H9 (cell line): ENCODE measurements around the gene C12orf57. TPM values are rescaled to one million over a fixed set of nuclear protein-coding genes. Genes with fewer than 3 reads are reported as not detected.

Experiments
- DNase-seq: peaks from one replicate; pipeline ENCODE4 v3.0.0-alpha.2; 2017
- H2AFZ ChIP-seq: one replicate; pipeline ENCODE4 v1.6.1; 2013; ENCODE audit warnings: mild to moderate bottlenecking, low read length, control low read depth, moderate library complexity
- H2AK5ac ChIP-seq: 2 replicates; pipeline ENCODE4 v1.6.1; 2013; ENCODE audit warnings: low read length, control low read depth, mixed read lengths; ENCODE audit not compliant: insufficient read length
- H2BK120ac ChIP-seq: one replicate; pipeline ENCODE4 v1.6.1; 2013; ENCODE audit warnings: low read depth, mild to moderate bottlenecking, low read length, control low read depth, inconsistent platforms; ENCODE audit not compliant: poor library complexity, severe bottlenecking
- H2BK12ac ChIP-seq: 2 replicates; pipeline ENCODE4 v1.6.1; 2013; ENCODE audit warnings: low read length, control low read depth, mixed read lengths, low read depth; ENCODE audit not compliant: insufficient read length
- H2BK15ac ChIP-seq: 2 replicates; pipeline ENCODE4 v1.6.1; 2013; ENCODE audit warnings: low read depth, low read length, control low read depth
- H2BK20ac ChIP-seq: one replicate; pipeline ENCODE4 v1.6.1; 2013; ENCODE audit warnings: low read depth, mild to moderate bottlenecking, low read length, control low read depth, inconsistent platforms; ENCODE audit not compliant: poor library complexity, severe bottlenecking
- H2BK5ac ChIP-seq: 2 replicates; pipeline ENCODE4 v1.6.1; 2013; ENCODE audit warnings: low read length, control low read depth, mixed read lengths; ENCODE audit not compliant: insufficient read length
- H3K14ac ChIP-seq: 2 replicates; pipeline ENCODE4 v1.6.1; 2013; ENCODE audit warnings: low read length, control low read depth; ENCODE audit not compliant: insufficient read depth
- H3K18ac ChIP-seq: 2 replicates; pipeline ENCODE4 v1.6.1; 2013; ENCODE audit warnings: low read depth, mild to moderate bottlenecking, mixed read lengths, low read length, control low read depth; ENCODE audit not compliant: insufficient read length
- H3K23ac ChIP-seq: 2 replicates; pipeline ENCODE4 v1.6.1; 2013; ENCODE audit warnings: low read length, control low read depth, mixed read lengths, low read depth; ENCODE audit not compliant: insufficient read length
- H3K23me2 ChIP-seq: 2 replicates; pipeline ENCODE4 v1.6.1; 2013; ENCODE audit warnings: low read depth, mild to moderate bottlenecking, mixed read lengths, low read length, control low read depth; ENCODE audit not compliant: insufficient read length, poor library complexity, severe bottlenecking
- H3K27ac ChIP-seq: 2 replicates; pipeline ENCODE4 v1.5.1; 2013; ENCODE audit warnings: low read length, control low read depth, mixed read lengths, low read depth; ENCODE audit not compliant: insufficient read length
- H3K27me3 ChIP-seq: 2 replicates; pipeline ENCODE4 v1.6.1; 2013; ENCODE audit warnings: low read length, control low read depth, inconsistent platforms; ENCODE audit not compliant: insufficient read depth
- H3K4ac ChIP-seq: 2 replicates; pipeline ENCODE4 v1.6.1; 2013; ENCODE audit warnings: low read depth, mild to moderate bottlenecking, control low read depth, inconsistent platforms, low read length, moderate library complexity
- H3K4me1 ChIP-seq: 2 replicates; pipeline ENCODE4 v1.6.1; 2013; ENCODE audit warnings: low read length, control low read depth, inconsistent platforms; ENCODE audit not compliant: insufficient read depth
- H3K4me2 ChIP-seq: 2 replicates; pipeline ENCODE4 v1.6.1; 2013; ENCODE audit warnings: low read length, control low read depth, mixed read lengths; ENCODE audit not compliant: insufficient read length, insufficient read depth
- H3K56ac ChIP-seq: 2 replicates; pipeline ENCODE4 v1.6.1; 2013; ENCODE audit warnings: low read depth, mild to moderate bottlenecking, mixed read lengths, low read length, control low read depth; ENCODE audit not compliant: insufficient read length
- H3K79me1 ChIP-seq: 2 replicates; pipeline ENCODE4 v1.6.1; 2013; ENCODE audit warnings: low read depth, mild to moderate bottlenecking, moderate library complexity, low read length, control low read depth, inconsistent platforms; ENCODE audit not compliant: insufficient read depth, poor library complexity, severe bottlenecking
- H3K79me2 ChIP-seq: 2 replicates; pipeline ENCODE4 v1.6.1; 2013; ENCODE audit warnings: low read length, control low read depth, inconsistent platforms; ENCODE audit not compliant: insufficient read depth
- H3K9ac ChIP-seq: 2 replicates; pipeline ENCODE4 v1.6.1; 2013; ENCODE audit warnings: low read length, control low read depth, mixed read lengths; ENCODE audit not compliant: insufficient read length; ENCODE audit errors: extremely low read depth
- H3K9me3 ChIP-seq: one replicate; pipeline ENCODE4 v1.6.1; 2013; ENCODE audit warnings: low read depth, low read length, inconsistent platforms; ENCODE audit not compliant: control insufficient read depth
- H3T11ph ChIP-seq: one replicate; pipeline ENCODE4 v1.6.1; 2013; ENCODE audit warnings: mild to moderate bottlenecking, low read length, control low read depth, inconsistent platforms
- H4K20me1 ChIP-seq: one replicate; pipeline ENCODE4 v1.6.1; 2013; ENCODE audit not compliant: control insufficient read depth, insufficient read length, insufficient read depth
- H4K5ac ChIP-seq: 2 replicates; pipeline ENCODE4 v1.6.1; 2013; ENCODE audit warnings: low read depth, mild to moderate bottlenecking, mixed read lengths, low read length, control low read depth; ENCODE audit not compliant: insufficient read length
- H4K8ac ChIP-seq: replicated peaks from 2 replicates; pipeline ENCODE4 v1.6.1; 2013; ENCODE audit warnings: low read length, control low read depth, mixed read lengths, low read depth; ENCODE audit not compliant: insufficient read length
- H4K91ac ChIP-seq: 2 replicates; pipeline ENCODE4 v1.6.1; 2013; ENCODE audit warnings: low read depth, mild to moderate bottlenecking, moderate library complexity, mixed read lengths, low read length, control low read depth; ENCODE audit not compliant: insufficient read length
- H3K27ac Mint-ChIP-seq, 3 experiments: 2 replicates in 2 of 3; 3 replicates in 1 of 3; pipeline ENCODE4 v1.8.0; 2020 to 2021; ENCODE audit warnings: mixed read lengths in 3 of 3, mild to moderate bottlenecking in 1 of 3, moderate library complexity in 1 of 3
- H3K27me3 Mint-ChIP-seq: 2 replicates; pipeline ENCODE4 v1.8.0; 2021; ENCODE audit warnings: low read depth, mild to moderate bottlenecking, moderate library complexity, mixed read lengths
- H3K36me3 Mint-ChIP-seq, 3 experiments: 2 replicates in 2 of 3; 3 replicates in 1 of 3; pipeline ENCODE4 v1.8.0; 2020 to 2021; ENCODE audit warnings: low read depth in 3 of 3, mixed read lengths in 3 of 3; ENCODE audit not compliant: insufficient read depth in 1 of 3
- H3K4me1 Mint-ChIP-seq, 2 experiments: 2 replicates each; pipeline ENCODE4 v1.8.0; 2020; ENCODE audit warnings: mixed read lengths in 2 of 2
- H3K4me3 Mint-ChIP-seq, 2 experiments: 2 replicates in 1 of 2; 3 replicates in 1 of 2; pipeline ENCODE4 v1.8.0; 2020 to 2021; ENCODE audit warnings: mild to moderate bottlenecking in 2 of 2, mixed read lengths in 2 of 2, moderate library complexity in 1 of 2
- H3K9me3 Mint-ChIP-seq, 2 experiments: 2 replicates in 1 of 2; 3 replicates in 1 of 2; pipeline ENCODE4 v1.8.0; 2020; ENCODE audit warnings: mild to moderate bottlenecking in 2 of 2, mixed read lengths in 2 of 2, moderate library complexity in 1 of 2
- WGBS: extraction: QIAGEN DNeasy Blood & Tissue Kit; methylation state at CpG from one replicate; pipeline ENCODE4 v1.1.7; 2013; ENCODE audit warnings: missing lambda C conversion rate, low lambda C conversion rate, mixed read lengths; ENCODE audit not compliant: insufficient read length; ENCODE audit errors: extremely low coverage; 5-methylcytosine and 5-hydroxymethylcytosine counted together
- total RNA-seq: library from RNA; stranded (reverse); gene quantifications from 2 replicates; pipeline ENCODE4 v1.2.1, GENCODE V29; 2021
- TF ChIP-seq, protein P1 (sequence below): fragments of 200-600 bp; sonication (generic); conservative IDR thresholded peaks from 3 replicates; pipeline ENCODE4 v1.8.0; 2021; ENCODE audit warnings: antibody characterized with exemption, mild to moderate bottlenecking

C12orf57 gene
- total RNA-seq, 1 experiment from 2014 or later, result 195 TPM

GRCh38 chr12:6950401-6950801 lies 6.6 kb downstream of the C12orf57 start:
- TF ChIP-seq, protein P1, sequence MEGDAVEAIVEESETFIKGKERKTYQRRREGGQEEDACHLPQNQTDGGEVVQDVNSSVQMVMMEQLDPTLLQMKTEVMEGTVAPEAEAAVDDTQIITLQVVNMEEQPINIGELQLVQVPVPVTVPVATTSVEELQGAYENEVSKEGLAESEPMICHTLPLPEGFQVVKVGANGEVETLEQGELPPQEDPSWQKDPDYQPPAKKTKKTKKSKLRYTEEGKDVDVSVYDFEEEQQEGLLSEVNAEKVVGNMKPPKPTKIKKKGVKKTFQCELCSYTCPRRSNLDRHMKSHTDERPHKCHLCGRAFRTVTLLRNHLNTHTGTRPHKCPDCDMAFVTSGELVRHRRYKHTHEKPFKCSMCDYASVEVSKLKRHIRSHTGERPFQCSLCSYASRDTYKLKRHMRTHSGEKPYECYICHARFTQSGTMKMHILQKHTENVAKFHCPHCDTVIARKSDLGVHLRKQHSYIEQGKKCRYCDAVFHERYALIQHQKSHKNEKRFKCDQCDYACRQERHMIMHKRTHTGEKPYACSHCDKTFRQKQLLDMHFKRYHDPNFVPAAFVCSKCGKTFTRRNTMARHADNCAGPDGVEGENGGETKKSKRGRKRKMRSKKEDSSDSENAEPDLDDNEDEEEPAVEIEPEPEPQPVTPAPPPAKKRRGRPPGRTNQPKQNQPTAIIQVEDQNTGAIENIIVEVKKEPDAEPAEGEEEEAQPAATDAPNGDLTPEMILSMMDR, result peak; percentile 31; the same call in 2 of the 3 replicates
- H3K9me3 Mint-ChIP-seq, result no peaks in the 10 kb centered on the region
- DNase-seq, result no peak

More at GRCh38 chr12:6950401-6950801, 6.6 kb downstream of the C12orf57 start:
- no peak overlapping the region for H3K18ac ChIP-seq
- peaks cover 7% of the 10 kb centered on the region for H3K23me2 ChIP-seq
- no peak overlapping the region for H3K4me2 ChIP-seq
- H2AK5ac ChIP-seq, result no peak overlapping the region
- no peak overlapping the region for H3K14ac ChIP-seq
- no peaks in the 10 kb centered on the region for H3K79me2 ChIP-seq
- no peak overlapping the region for H4K5ac ChIP-seq
- H3K4me1 Mint-ChIP-seq, result peaks cover 29 to 41% of the 10 kb centered on the region in 2 experiments
- H3K23ac ChIP-seq, result no peak overlapping the region
- no peaks in the 10 kb centered on the region; the same call in 1 of the 2 replicates for H3K27me3 Mint-ChIP-seq
- no peak overlapping the region for H2BK5ac ChIP-seq
- peaks cover 2% of the 10 kb centered on the region; the same call in 1 of the 2 replicates for H3K4me1 ChIP-seq
- H2BK20ac ChIP-seq, result no peak overlapping the region
- H2BK12ac ChIP-seq, result no peak overlapping the region
- H3K4me3 Mint-ChIP-seq, result peak overlapping the region in 1 of 2 experiments; percentile 18; a peak in 1 of 5 replicates
- no peaks in the 10 kb centered on the region for H3K9me3 ChIP-seq
- no peak overlapping the region for H3K4ac ChIP-seq
- no peak overlapping the region for H2BK15ac ChIP-seq
- peaks cover under 1 to 5% (median 3%) of the 10 kb centered on the region in 3 experiments; a peak in 3 of 7 replicates for H3K36me3 Mint-ChIP-seq
- H3K27me3 ChIP-seq, result no peaks in the 10 kb centered on the region
- no peak overlapping the region; a peak in 1 of 7 replicates for H3K27ac Mint-ChIP-seq
- H3K9ac ChIP-seq, result no peak overlapping the region
- H3T11ph ChIP-seq, result no peak overlapping the region
- H4K20me1 ChIP-seq, result peaks cover 2% of the 10 kb centered on the region
- no peak overlapping the region for H2BK120ac ChIP-seq
- H3K27ac ChIP-seq, result no peak overlapping the region
- H4K8ac ChIP-seq, result no peak overlapping the region
- no peak overlapping the region for H2AFZ ChIP-seq
- H3K79me1 ChIP-seq, result no peaks in the 10 kb centered on the region
- H4K91ac ChIP-seq, result no peak overlapping the region
- no CpG with 5 or more reads among the region's 1 CpG for WGBS
- no peak overlapping the region for H3K56ac ChIP-seq
